ENCODE measurements around the gene ARHGAP6.

ARHGAP6 gene

DNA sequence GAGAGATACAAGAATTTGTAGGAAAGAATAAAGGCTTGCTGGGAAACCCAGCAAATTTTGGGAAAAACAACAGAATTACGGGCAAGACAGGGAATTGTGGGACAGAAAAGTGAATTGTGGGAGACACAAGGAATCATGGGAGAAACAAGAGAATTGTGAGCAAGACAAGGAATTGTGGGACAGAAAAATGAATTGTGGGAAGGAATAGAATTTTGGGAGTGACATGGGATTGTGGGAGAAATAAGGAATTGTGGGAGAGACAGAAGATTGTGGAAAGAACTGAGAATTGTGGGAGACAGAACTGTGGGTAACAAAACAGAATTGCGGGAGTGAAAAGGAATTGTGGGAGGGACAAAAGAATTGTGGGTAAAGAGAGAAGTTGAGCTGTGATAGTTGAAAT lies 555.8 kb downstream of the ARHGAP6 start:
- TF ChIP-seq, protein P1, sequence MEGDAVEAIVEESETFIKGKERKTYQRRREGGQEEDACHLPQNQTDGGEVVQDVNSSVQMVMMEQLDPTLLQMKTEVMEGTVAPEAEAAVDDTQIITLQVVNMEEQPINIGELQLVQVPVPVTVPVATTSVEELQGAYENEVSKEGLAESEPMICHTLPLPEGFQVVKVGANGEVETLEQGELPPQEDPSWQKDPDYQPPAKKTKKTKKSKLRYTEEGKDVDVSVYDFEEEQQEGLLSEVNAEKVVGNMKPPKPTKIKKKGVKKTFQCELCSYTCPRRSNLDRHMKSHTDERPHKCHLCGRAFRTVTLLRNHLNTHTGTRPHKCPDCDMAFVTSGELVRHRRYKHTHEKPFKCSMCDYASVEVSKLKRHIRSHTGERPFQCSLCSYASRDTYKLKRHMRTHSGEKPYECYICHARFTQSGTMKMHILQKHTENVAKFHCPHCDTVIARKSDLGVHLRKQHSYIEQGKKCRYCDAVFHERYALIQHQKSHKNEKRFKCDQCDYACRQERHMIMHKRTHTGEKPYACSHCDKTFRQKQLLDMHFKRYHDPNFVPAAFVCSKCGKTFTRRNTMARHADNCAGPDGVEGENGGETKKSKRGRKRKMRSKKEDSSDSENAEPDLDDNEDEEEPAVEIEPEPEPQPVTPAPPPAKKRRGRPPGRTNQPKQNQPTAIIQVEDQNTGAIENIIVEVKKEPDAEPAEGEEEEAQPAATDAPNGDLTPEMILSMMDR (IDR thresholded peaks at IDR 0.05; ENCODE audit: extremely low read depth, missing control alignments) = no peak
- no peak for DNase-seq (ENCODE audit: low spot score)

DNA sequence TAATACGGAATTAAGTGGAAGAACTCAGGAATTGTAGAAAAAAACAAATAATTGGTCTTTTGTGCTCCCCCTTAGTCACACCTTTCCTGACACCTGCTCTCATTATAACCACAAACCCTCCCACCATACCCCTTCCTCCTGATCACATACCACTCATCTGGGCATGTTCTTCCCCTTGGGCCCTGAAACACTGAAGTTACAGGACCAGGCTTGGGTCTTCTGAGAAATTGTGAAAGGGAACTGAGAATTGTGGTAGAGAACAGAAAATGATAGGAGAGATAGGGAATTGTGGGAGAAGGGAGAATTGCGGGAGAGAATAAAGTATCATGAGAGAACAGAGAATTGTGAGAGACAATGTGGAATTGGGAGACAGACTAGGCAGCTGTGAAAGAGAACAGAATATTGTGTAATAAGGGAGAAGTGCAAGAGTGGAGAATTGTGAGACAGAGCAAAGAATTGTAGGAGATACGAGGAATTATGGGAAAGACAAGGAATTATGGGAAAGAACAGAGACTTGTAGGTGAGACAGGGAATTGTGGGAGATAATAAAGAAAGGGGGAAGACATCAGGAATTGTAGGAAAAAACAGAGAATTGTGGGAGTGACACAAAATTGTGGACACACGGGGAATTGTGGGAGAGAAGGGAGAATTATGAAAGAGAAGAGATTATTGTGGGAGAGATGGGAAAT lies 557.3 kb downstream of the ARHGAP6 start:
- TF ChIP-seq, protein P1 (IDR thresholded peaks at IDR 0.05; ENCODE audit: extremely low read depth, missing control alignments) = no peak
- no peak for DNase-seq (ENCODE audit: low spot score)

DNA sequence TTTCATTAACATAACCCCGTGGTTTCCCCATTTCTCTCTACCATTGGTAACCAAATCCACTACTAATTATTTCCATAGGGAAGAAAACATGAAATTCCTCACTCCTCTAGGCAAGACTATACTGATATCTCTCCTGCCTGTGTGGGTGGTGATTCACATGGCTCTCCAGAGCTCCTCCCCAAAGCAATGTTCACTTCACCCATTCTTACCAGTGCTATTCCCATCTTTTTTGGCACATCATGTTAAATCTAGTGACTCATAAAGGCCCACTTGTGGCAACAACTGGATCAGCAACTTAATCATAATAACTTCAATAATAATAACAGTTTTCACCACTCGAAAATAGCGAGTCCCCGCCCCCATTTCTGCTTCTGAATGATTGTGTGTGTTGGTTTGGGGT lies 560.6 kb downstream of the ARHGAP6 start:
- no peak for DNase-seq (ENCODE audit: low spot score)
- TF ChIP-seq, protein P1 (IDR thresholded peaks at IDR 0.05; ENCODE audit: extremely low read depth, missing control alignments) = no peak

DNA sequence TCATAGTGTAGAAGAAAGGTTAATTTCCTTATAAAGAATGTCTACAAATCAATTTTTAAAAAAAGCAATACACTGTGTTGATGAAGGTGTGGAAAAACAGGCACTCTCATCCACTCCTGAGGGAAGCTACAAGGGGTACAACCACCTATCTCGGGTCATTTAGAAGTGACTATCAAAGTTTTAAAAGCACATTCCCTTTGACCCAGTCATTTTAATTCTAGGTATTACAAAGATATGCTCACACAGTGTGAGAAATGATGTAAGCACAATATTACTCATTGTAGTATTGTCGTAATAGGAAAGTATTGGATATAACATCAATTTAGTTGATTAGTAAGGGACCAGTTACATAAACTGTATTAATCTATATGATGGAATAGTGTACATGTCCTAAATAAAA lies 562.0 kb downstream of the ARHGAP6 start:
- TF ChIP-seq, protein P1 (IDR thresholded peaks at IDR 0.05; ENCODE audit: extremely low read depth, missing control alignments) = no peak
- no peak for DNase-seq (ENCODE audit: low spot score)

DNA sequence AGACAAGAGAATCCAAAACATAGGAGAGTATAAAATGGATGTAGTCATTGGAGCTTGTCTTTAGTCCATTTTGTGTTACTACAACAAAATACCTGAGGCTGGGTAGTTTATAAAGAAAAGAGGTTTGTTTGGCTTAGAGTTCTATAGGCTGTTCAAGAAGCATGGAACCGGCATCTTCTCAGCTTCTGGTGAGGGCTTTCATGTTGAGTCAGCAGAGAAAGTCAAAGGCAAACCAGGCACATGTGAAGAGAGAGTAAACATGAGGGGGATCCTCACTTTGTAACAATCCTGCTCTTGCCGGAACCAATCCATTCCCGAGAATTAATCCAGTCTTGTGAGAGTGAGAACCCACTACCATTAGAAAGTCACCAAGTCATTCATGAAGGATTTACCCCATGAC lies 562.7 kb downstream of the ARHGAP6 start:
- TF ChIP-seq, protein P1 (IDR thresholded peaks at IDR 0.05; ENCODE audit: extremely low read depth, missing control alignments) = no peak
- peak; percentile 7 for DNase-seq (ENCODE audit: low spot score)

DNA sequence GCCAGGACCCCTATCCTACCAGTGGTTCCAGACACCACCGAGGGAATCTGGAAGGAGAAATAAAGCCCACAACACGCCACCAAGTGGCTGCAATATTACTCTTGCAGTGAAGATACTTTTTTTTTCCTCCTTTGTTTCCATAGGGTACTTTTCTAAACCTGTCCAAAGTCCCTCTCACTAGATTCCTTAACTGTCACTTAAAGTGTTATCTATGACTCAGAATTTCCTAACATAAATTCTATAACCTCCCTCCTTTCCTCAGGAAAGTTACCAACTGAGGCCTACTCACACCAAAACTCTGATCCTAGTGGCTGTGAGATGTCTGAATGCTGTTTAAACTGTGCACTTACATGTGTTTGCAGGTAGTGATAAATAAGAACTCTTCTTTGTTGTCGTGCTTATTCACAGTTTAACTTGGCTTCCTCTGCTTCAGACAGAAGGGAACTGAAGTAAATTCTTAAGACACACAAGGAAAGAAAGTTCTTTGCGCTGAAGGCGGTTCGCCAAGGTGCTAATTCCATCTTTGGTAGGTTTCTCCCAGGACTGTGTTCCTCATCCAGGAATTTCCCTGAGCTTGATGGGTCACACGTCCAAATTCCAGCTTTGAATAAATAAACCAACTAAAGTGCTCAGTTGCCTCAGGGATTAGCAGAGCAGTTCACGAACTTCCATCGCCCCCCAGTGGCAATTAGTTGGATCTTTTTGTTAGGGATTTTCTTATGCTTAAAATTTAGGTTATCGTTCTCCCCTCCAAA lies 565.3 kb downstream of the ARHGAP6 start:
- no peak for DNase-seq (ENCODE audit: low spot score)
- TF ChIP-seq, protein P1 (IDR thresholded peaks at IDR 0.05; ENCODE audit: extremely low read depth, missing control alignments) = no peak

DNA sequence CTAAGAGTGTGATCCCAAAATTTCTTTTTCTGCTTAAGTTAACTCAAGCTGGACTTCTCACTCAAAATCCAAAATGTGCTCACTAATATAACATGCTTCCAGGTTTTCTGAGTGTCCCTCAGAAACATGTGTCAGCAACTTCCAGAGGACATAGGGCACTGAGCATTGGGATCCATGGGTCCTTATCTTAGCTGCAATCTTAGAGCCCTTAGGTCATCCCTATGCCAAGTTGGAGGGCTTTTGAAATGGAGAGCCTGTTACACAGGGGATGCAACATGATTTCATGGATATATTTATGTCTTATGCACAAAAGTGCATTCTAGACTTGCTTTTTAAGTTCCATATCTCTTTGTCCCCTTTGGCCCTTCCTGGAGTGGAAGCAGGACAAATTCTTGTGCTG lies 566.3 kb downstream of the ARHGAP6 start:
- TF ChIP-seq, protein P1 (IDR thresholded peaks at IDR 0.05; ENCODE audit: extremely low read depth, missing control alignments) = no peak
- no peak for DNase-seq (ENCODE audit: low spot score)
